Mesothelial cell of epicardium (in vitro differentiated cells): ENCODE results near the gene CLSTN2. TPM values are rescaled to one million over a fixed set of nuclear protein-coding genes. Genes with fewer than 3 reads are reported as not detected.

Experiments used
- DNase-seq, 2 experiments: peaks; one replicate each; pipeline ENCODE4 v3.0.0; 2021; ENCODE audit warnings: low spot score in 2 of 2; ENCODE audit not compliant: unreplicated experiment in 2 of 2
- H3K27ac Mint-ChIP-seq: 2 replicates; pipeline ENCODE4 v1.8.0; 2021; ENCODE audit warnings: mixed read lengths
- H3K27me3 Mint-ChIP-seq: 2 replicates; pipeline ENCODE4 v1.8.0; 2021; ENCODE audit warnings: low read depth, mixed read lengths
- H3K36me3 Mint-ChIP-seq: 2 replicates; pipeline ENCODE4 v1.8.0; 2021; ENCODE audit warnings: mixed read lengths
- H3K4me1 Mint-ChIP-seq: 2 replicates; pipeline ENCODE4 v1.8.0; 2021; ENCODE audit warnings: mixed read lengths
- H3K4me3 Mint-ChIP-seq: 2 replicates; pipeline ENCODE4 v1.8.0; 2021; ENCODE audit warnings: mild to moderate bottlenecking, moderate library complexity, mixed read lengths
- H3K9me3 Mint-ChIP-seq: 2 replicates; pipeline ENCODE4 v1.8.0; 2021; ENCODE audit warnings: mixed read lengths
- total RNA-seq: library from RNA; stranded (reverse); gene quantifications from 3 replicates; pipeline ENCODE4 v1.2.1, GENCODE V29; 2021
- TF ChIP-seq, protein P1 (sequence below): fragments of 200-600 bp; sonication (generic); IDR thresholded peaks from one replicate; pipeline ENCODE4 v1.5.0; 2021; ENCODE audit warnings: antibody characterized with exemption; ENCODE audit not compliant: unreplicated experiment

Gene CLSTN2
- total RNA-seq, 1 donor from 2014 or later, result 18.2 TPM

DNA sequence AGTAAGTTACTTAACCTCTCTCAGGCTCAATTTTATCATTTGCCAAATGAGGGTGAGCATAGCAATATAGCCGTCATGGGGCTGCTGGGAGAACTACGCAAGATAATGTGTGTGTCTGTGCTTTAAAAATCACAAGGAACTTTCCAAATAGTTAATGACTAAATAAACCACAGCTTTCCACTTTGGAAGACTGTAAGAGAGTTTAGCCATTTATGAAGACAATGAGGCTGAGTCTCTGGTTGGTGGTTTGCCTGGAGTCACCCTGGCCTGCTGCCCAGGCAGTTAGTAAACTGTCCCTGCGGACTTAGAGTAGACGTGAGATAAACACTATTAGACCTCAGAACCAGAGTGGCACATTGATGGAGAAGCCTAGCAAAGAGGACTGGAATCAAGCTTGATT, 357.7 kb downstream of the CLSTN2 start:
- DNase-seq, result no peak
- Mint-ChIP-seq H3K4me1 (no peaks in the 10 kb centered on the region), H3K4me3 (no peak overlapping the region), H3K27ac (no peak overlapping the region), H3K27me3 (no peaks in the 10 kb centered on the region), H3K9me3 (peaks cover 4% of the 10 kb centered on the region), H3K36me3 (no peaks in the 10 kb centered on the region)
- TF ChIP-seq, protein P1, sequence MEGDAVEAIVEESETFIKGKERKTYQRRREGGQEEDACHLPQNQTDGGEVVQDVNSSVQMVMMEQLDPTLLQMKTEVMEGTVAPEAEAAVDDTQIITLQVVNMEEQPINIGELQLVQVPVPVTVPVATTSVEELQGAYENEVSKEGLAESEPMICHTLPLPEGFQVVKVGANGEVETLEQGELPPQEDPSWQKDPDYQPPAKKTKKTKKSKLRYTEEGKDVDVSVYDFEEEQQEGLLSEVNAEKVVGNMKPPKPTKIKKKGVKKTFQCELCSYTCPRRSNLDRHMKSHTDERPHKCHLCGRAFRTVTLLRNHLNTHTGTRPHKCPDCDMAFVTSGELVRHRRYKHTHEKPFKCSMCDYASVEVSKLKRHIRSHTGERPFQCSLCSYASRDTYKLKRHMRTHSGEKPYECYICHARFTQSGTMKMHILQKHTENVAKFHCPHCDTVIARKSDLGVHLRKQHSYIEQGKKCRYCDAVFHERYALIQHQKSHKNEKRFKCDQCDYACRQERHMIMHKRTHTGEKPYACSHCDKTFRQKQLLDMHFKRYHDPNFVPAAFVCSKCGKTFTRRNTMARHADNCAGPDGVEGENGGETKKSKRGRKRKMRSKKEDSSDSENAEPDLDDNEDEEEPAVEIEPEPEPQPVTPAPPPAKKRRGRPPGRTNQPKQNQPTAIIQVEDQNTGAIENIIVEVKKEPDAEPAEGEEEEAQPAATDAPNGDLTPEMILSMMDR, result no peak

DNA sequence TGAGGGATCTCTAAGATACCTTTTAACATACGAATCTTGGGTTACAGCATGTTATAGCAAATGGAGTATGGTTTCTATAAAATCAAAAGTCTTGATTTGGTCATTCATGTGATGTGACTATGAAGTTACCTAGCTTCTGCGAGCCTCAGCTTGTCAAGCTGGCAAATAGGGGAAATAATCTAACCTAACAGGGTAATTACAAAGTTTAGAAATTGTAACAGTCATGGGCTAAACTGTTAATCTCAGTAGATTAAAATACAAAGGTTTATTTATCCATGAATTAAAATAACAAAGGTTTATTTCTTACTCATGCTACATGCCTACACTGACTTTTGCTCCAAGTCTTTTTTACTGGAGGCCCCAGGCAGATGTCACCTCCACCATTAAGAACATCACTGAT, 359.1 kb downstream of the CLSTN2 start:
- Mint-ChIP-seq H3K4me1 (no peaks in the 10 kb centered on the region), H3K9me3 (peaks cover 4% of the 10 kb centered on the region), H3K27me3 (peaks cover 2% of the 10 kb centered on the region), H3K4me3 (no peak overlapping the region), H3K27ac (no peak overlapping the region), H3K36me3 (no peaks in the 10 kb centered on the region)
- TF ChIP-seq, protein P1, result no peak
- DNase-seq, result no peak

DNA sequence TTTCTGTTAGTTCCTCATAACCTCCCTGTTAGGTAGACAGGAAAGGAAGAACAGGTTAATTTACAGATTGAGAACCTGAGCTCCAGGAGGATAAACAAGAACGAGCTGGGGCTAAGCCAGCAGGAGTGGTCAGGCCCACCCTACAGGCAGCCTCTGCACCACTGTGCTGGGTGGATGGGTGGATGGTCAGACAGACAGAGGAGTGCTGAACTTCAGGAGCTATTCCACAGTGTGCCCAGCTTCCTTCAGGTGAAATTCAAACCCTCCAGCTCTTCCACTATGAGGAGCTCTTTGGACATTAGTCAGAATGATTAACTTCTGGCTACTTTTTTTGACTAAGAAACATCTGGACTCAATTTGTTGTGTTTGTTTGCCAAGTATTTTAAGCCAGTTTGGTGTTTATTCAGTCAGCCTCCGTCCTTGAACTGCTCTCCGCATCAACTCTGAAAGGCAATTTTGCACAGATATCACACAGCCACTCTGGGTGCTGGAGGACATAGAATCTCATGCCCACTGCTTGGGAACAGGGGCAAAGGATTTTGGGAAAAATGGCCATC, 361.9 kb downstream of the CLSTN2 start:
- no peak for DNase-seq
- Mint-ChIP-seq H3K27me3 (peaks cover 2% of the 10 kb centered on the region), H3K27ac (no peak overlapping the region), H3K36me3 (no peaks in the 10 kb centered on the region), H3K9me3 (no peaks in the 10 kb centered on the region), H3K4me1 (no peaks in the 10 kb centered on the region), H3K4me3 (no peak overlapping the region)
- TF ChIP-seq, protein P1, result no peak

DNA sequence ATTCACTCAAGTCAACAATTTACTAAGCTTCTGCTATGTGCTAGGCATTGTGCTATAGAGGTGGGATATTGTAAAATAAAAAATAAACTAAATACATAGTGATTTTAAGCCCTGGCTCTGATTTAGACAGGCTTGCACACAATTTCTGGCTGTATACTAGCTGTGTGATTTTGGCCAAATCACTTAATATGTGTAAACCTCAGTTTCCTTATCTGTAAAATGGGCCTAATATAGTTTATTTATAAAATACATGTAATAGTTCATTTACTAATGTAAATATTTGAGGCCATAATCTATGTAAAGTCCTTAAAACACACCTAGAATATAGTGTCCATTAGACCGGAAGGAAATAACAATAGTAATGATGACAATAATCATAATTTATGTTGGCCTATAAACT, 363.1 kb downstream of the CLSTN2 start:
- Mint-ChIP-seq H3K27ac (no peak overlapping the region), H3K27me3 (peaks cover 2% of the 10 kb centered on the region), H3K36me3 (no peaks in the 10 kb centered on the region), H3K9me3 (no peaks in the 10 kb centered on the region), H3K4me1 (no peaks in the 10 kb centered on the region), H3K4me3 (no peak overlapping the region)
- TF ChIP-seq, protein P1, result no peak
- no peak for DNase-seq

DNA sequence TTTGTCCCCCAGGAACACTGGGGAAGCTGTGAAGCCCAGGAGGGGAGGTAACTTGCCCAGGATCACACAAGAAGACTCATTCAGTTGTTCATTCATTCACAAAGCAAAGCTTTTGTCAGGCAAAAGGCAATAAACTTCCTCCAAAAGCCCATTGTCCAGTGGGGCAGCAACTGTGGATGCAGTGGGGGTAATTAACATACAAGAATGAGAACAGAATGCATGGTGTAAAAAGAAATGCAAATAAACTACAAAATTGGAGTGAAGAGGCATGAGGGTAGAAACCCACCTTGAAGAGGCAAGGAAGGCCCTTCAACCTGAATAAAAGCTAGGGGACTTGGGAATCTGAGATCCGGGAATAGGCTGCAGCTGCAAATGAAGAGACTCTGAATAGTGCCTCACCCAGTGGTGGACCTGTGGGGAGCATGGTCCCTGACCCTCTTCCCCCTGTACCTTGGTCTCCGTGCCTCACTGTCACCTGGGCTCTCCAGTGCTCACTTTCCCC, 363.6 kb downstream of the CLSTN2 start:
- no peak overlapping the region for H3K27ac Mint-ChIP-seq
- TF ChIP-seq, protein P1, result no peak
- DNase-seq, result no peak
- H3K36me3 Mint-ChIP-seq, result no peaks in the 10 kb centered on the region
- no peaks in the 10 kb centered on the region for H3K9me3 Mint-ChIP-seq
- no peaks in the 10 kb centered on the region for H3K4me1 Mint-ChIP-seq
- H3K4me3 Mint-ChIP-seq, result no peak overlapping the region
- H3K27me3 Mint-ChIP-seq, result peaks cover 3% of the 10 kb centered on the region

DNA sequence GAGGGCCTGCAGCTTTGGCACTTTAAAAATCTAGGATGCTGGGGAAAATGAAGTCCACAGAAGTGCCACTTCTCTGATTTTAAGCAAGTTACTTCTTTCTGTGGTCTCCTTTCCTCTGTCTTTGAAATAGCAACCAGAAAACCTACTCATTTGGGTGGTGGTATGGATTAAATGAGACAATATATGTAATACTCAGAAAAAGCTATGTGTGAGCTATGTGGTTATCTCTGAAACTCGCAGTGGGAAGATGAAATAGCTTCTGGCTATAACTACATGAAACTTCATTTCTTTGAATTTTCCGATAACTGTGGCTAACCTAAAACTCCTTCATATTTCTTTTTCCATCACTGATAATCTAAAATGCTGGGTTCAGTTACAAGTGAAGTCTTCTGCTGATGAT, 368.9 kb downstream of the CLSTN2 start:
- Mint-ChIP-seq H3K4me1 (no peaks in the 10 kb centered on the region), H3K9me3 (peaks cover 6% of the 10 kb centered on the region), H3K36me3 (no peaks in the 10 kb centered on the region), H3K4me3 (no peak overlapping the region), H3K27ac (no peak overlapping the region), H3K27me3 (peaks cover 15% of the 10 kb centered on the region)
- TF ChIP-seq, protein P1, result no peak
- no peak for DNase-seq
